ENCODE results near the gene ELMO1.

ELMO1 gene

DNA sequence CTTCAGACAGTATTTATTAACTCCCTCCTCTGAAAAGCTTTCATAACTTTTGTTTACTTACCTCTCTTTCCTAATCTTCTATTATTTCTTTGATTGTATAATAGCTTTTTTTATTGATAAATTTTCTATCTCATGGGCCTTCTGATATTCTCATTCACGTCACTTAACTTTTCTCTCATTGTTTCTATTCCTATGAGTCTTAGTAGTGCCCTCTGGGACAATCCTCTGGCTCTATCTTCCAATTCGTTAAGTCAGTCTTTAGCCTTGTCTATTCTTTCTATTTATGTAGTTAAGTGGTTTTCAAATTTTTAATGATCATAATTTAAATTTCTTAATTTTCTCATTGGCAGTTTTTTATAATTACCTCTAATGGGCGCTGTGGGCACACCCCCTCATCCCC lies 6.4 kb upstream of the ELMO1 start:
- Histone ChIP-seq H3K4me3 (ENCODE audit: low read length) (no peak overlapping the region), H3F3A (ENCODE audit: control insufficient read depth, insufficient read depth) (peaks cover under 1% of the 10 kb centered on the region), H3K4me1 (ENCODE audit: control insufficient read depth, low read length) (peaks cover 5% of the 10 kb centered on the region), H3K9me3 (ENCODE audit: control insufficient read depth, insufficient read depth, low read length) (no peaks in the 10 kb centered on the region), H3K9me2 (replicated peaks; ENCODE audit: control insufficient read depth, low read length) (no peaks in the 10 kb centered on the region), H3K79me2 (ENCODE audit: control insufficient read depth, low read length) (no peaks in the 10 kb centered on the region), H4K20me1 (ENCODE audit: control insufficient read depth, insufficient read depth, low read depth, low read length) (no peaks in the 10 kb centered on the region), H3K4me2 (ENCODE audit: low read length) (no peak overlapping the region), H3K36me3 (ENCODE audit: control insufficient read depth, low read length) (no peaks in the 10 kb centered on the region), H3K27ac (ENCODE audit: low read depth, low read length) (no peak overlapping the region), H3K27me3 (ENCODE audit: control insufficient read depth, low read length) (peaks cover 25% of the 10 kb centered on the region)
- TF ChIP-seq, protein P1, sequence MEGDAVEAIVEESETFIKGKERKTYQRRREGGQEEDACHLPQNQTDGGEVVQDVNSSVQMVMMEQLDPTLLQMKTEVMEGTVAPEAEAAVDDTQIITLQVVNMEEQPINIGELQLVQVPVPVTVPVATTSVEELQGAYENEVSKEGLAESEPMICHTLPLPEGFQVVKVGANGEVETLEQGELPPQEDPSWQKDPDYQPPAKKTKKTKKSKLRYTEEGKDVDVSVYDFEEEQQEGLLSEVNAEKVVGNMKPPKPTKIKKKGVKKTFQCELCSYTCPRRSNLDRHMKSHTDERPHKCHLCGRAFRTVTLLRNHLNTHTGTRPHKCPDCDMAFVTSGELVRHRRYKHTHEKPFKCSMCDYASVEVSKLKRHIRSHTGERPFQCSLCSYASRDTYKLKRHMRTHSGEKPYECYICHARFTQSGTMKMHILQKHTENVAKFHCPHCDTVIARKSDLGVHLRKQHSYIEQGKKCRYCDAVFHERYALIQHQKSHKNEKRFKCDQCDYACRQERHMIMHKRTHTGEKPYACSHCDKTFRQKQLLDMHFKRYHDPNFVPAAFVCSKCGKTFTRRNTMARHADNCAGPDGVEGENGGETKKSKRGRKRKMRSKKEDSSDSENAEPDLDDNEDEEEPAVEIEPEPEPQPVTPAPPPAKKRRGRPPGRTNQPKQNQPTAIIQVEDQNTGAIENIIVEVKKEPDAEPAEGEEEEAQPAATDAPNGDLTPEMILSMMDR (IDR thresholded peaks at IDR 0.05; ENCODE audit: low read depth, low read length, poor library complexity, severe bottlenecking) = no peak
- TF ChIP-seq EZH2phosphoT487 (IDR thresholded peaks at IDR 0.05; ENCODE audit: borderline replicate concordance, low read length) = no peak

GRCh38 chr7:37452346-37452745 lies 3.7 kb upstream of the ELMO1 start:
- no peak overlapping the region for H3K4me3 ChIP-seq (ENCODE audit: low read length)
- H3K79me2 ChIP-seq (ENCODE audit: control insufficient read depth, low read length) = peaks cover under 1% of the 10 kb centered on the region
- no peak overlapping the region for H3K4me2 ChIP-seq (ENCODE audit: low read length)
- H3K9me3 ChIP-seq (ENCODE audit: control insufficient read depth, insufficient read depth, low read length) = no peaks in the 10 kb centered on the region
- no peaks in the 10 kb centered on the region for H3K36me3 ChIP-seq (ENCODE audit: control insufficient read depth, low read length)
- peaks cover 11% of the 10 kb centered on the region; the same call in 1 of the 2 replicates for H3K27me3 ChIP-seq (ENCODE audit: control insufficient read depth, low read length)
- H3F3A ChIP-seq (ENCODE audit: control insufficient read depth, insufficient read depth) = peaks cover 16% of the 10 kb centered on the region
- no peaks in the 10 kb centered on the region for H3K9me2 ChIP-seq (replicated peaks; ENCODE audit: control insufficient read depth, low read length)
- H3K4me1 ChIP-seq (ENCODE audit: control insufficient read depth, low read length) = peaks cover 19% of the 10 kb centered on the region
- H3K27ac ChIP-seq (ENCODE audit: low read depth, low read length) = no peak overlapping the region
- no peaks in the 10 kb centered on the region for H4K20me1 ChIP-seq (ENCODE audit: control insufficient read depth, insufficient read depth, low read depth, low read length)
- TF ChIP-seq, protein P1 (IDR thresholded peaks at IDR 0.05; ENCODE audit: low read depth, low read length, poor library complexity, severe bottlenecking) = no peak
- TF ChIP-seq EZH2phosphoT487 (IDR thresholded peaks at IDR 0.05; ENCODE audit: borderline replicate concordance, low read length) = no peak

GRCh38 chr7:37450035-37450434 lies 1.4 kb upstream of the ELMO1 start:
- peaks cover 24% of the 10 kb centered on the region for H3K4me1 ChIP-seq (ENCODE audit: control insufficient read depth, low read length)
- H3K36me3 ChIP-seq (ENCODE audit: control insufficient read depth, low read length) = no peaks in the 10 kb centered on the region
- no peaks in the 10 kb centered on the region for H4K20me1 ChIP-seq (ENCODE audit: control insufficient read depth, insufficient read depth, low read depth, low read length)
- H3K4me2 ChIP-seq (ENCODE audit: low read length) = peak overlapping the region; percentile 79
- H3F3A ChIP-seq (ENCODE audit: control insufficient read depth, insufficient read depth) = peaks cover 22% of the 10 kb centered on the region
- no peaks in the 10 kb centered on the region for H3K9me3 ChIP-seq (ENCODE audit: control insufficient read depth, insufficient read depth, low read length)
- peak overlapping the region; percentile 70 for H3K4me3 ChIP-seq (ENCODE audit: low read length)
- no peaks in the 10 kb centered on the region for H3K9me2 ChIP-seq (replicated peaks; ENCODE audit: control insufficient read depth, low read length)
- peaks cover 10% of the 10 kb centered on the region; the same call in 1 of the 2 replicates for H3K27me3 ChIP-seq (ENCODE audit: control insufficient read depth, low read length)
- no peak overlapping the region for H3K27ac ChIP-seq (ENCODE audit: low read depth, low read length)
- H3K79me2 ChIP-seq (ENCODE audit: control insufficient read depth, low read length) = peaks cover 4% of the 10 kb centered on the region
- TF ChIP-seq EZH2phosphoT487 (IDR thresholded peaks at IDR 0.05; ENCODE audit: borderline replicate concordance, low read length) = no peak
- TF ChIP-seq, protein P1 (IDR thresholded peaks at IDR 0.05; ENCODE audit: low read depth, low read length, poor library complexity, severe bottlenecking) = no peak
